Activated CD8-positive, alpha-beta memory T cell treated with anti-CD3 and anti-CD28 coated beads, Interleukin-2, amount 50 U/mL, for 24 hours (primary cell): ENCODE measurements around the gene PLEKHH1.

ENCODE experiments used
- DNase-seq: peaks from one replicate; pipeline ENCODE4 v3.0.0-alpha.2; 2020; ENCODE audit errors: extremely low read depth

The PLEKHH1 gene

DNA sequence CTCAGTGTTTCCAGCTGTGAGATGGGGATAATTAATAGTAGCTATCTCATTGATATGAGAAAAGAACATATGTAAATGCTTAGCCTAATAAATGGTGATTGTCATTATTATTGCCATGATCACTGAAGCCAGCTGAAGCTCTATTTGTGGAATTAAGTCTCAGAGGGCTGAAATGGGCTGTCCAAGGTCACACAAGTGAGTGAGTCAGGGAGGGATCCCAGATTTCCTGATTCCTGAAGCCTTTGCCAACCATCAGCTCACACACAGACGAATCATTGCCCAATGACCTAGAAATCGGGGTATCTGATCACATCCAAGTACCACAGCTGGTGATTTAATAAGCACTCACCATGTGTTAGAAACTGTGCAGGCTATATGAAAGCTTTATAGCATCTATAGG is 23.0 kb upstream of the PLEKHH1 start:
- no peak for DNase-seq

- no peak for DNase-seq
Observed at GRCh38 chr14:67510836-67511235, 22.3 kb upstream of the PLEKHH1 start.

DNA sequence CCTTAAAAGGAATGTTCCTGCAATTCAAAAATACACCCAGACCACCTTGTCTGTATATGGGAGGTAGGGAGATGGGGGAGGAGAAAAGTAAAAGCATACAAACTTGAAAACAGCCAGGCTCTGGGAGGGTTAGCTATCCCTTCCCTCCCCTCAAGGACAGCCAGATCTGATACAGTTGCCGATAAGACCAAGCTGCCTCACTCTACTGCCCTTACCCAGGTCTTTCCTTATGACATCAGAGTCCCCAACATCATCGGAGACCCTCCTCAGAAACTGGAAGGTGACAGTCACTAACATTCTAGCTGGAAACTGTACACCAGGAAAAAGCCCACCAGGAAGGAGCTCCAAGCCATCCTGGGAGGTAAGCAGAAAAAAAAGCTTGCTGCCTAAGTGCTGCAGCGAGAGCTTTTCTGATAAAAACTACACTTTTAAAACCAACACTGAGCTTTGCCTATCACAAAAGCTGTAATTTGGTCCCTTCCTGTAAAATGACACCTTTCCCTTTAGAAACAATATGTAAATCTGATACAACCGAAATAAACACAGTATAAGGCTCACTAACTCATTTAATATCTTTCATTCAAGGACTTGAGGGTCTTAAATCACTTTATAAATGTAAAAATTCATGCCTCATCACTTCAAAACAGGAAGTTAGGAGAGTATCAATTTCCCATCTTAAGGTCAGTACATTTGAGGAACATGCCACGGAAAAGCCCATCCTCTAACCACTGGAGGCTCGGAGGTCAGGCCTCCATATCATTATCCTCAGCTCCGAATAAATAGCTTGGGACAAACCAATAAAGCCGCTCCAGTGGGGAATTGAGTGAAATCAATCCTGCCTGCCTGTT is 20.4 kb upstream of the PLEKHH1 start:
- DNase-seq = no peak

DNA sequence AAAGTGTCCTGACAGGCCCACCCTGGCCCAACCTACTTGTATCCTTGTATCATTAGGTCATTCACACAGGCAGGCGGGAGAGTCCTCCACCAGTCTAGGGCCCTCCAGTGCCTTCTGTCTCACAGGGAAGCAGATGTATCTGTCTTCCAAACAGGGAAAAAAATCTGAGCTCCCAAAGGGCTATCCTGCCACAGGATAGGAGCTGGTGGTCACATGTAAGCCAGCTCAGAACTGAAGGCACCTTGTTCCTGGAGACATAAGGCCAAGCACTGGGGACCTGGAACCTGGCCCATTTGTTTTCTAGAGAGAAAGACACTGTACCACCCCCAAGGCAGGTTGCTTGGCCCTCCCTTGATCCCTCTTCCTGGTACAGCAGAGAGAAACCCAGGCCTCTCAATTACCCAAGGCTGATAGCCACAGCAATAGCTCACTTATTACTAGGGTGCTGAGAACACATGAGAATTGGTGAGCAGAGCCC is 19.4 kb upstream of the PLEKHH1 start:
- no peak for DNase-seq

DNA sequence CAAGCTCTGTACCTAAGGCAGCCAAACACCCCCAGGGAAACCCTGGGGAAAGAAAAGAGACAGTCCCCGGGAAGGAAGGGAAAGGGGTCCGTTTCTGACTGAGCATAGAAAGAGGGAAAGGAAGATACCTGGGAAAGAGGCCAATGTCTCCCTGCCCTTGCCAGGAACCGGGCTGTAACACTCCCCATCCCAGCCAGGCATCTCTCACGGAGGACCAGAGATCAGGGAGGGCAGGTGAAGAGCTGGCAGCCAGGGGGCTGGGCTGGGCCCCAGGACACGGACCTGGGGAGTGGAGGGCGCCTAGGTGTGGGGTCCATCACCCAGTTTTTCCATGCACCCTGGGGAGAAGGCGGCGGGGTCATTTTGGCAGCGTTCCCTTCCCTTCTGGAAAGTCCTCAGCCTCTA is 18.9 kb upstream of the PLEKHH1 start:
- DNase-seq = no peak

DNA sequence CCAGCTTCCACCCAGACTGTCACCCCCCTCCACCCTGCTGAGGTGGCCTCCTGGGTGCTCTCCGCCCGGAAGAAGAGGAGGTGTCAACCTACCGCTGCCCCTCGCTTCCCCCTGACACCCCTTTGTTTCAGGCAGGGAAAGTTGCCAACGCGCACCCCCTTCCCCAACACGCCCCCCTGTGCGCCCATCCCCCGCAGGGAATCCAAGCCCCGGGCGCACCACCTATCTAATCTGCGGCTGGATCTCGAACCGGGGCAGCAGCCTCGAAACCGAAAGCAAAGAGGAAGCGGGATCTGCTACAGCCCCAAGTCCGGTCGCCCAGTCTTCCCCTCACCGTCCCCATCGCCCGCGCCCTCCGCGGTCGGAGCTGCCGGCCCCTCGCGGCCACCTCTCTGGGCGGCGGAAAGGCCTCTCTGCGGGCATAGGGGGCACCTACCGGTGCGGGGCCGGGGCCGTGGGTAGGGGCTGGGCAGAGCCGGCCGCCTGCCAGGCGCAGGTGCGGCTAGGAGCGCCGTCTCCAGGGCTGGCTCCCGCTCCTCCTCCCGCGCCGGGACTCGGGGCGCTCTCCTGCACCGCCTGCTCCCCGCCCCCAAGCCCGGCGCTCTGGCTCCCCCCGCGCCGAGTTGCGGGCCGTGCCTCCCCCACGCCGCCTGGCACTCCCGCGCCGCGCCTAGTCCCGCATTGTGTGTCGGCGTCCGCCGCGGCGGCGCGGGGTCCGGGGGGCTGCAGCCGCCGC is 18.3 kb upstream of the PLEKHH1 start:
- DNase-seq = no peak

DNA sequence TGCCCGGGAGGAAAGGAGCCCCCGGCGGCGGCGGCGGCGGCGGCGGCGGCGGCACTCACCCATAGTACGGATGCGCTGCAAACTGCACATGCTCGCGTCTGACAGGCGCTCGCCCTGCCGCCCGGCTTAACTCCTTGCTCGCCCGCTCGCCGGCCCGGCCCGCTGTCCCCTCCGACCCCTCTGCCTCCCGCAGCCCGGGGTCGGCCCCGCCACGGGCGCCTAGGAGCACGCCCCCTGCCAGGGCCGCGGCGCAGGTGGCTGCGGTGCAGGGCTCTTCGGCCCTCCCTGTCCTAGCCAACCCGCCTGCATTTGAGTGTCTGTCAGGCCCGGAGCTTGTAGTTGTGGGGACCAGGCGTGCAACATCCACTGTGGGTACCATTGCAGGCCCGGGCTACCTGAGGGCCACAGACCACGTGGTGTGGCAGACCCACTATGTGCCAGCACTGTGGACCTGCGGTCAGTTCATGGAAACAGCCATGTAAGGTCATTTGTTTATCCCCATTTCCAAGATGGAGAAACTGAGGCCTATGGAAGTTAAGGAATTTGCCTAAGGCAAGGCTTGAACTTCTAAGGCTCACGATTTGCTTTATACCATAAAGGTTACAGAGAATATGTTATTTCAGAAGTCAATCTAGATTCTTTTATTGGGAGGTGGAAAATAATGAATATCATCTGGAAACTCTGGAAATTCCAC is 17.6 kb upstream of the PLEKHH1 start:
- no peak for DNase-seq

- no peak for DNase-seq
Observed at GRCh38 chr14:67516676-67517075, 16.4 kb upstream of the PLEKHH1 start.

DNA sequence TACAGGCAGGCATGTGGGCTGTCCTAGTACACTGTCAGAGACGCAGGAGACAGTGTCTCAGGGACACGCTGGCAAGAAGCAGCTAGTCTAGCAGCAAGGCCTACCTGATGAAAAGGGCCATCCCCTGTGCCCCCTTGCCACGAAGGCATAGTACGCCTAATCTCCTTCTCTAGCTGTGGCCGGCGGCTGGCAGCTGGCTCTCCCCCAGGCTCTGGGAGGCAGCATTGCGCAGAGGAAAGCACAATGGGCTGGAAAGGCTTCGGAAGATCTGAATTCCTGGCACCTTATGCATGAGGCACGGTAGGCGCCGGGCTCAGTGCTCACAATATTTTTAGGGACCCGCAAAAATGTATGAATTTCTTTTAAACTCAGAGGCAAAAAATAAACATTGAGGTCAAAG is 16.0 kb upstream of the PLEKHH1 start:
- DNase-seq = no peak

- DNase-seq = no peak
Observed at GRCh38 chr14:67519406-67519805, 13.7 kb upstream of the PLEKHH1 start.

GRCh38 chr14:67520482-67520881 is 12.6 kb upstream of the PLEKHH1 start:
- DNase-seq = no peak

GRCh38 chr14:67522270-67522669 is 10.8 kb upstream of the PLEKHH1 start:
- no peak for DNase-seq

DNA sequence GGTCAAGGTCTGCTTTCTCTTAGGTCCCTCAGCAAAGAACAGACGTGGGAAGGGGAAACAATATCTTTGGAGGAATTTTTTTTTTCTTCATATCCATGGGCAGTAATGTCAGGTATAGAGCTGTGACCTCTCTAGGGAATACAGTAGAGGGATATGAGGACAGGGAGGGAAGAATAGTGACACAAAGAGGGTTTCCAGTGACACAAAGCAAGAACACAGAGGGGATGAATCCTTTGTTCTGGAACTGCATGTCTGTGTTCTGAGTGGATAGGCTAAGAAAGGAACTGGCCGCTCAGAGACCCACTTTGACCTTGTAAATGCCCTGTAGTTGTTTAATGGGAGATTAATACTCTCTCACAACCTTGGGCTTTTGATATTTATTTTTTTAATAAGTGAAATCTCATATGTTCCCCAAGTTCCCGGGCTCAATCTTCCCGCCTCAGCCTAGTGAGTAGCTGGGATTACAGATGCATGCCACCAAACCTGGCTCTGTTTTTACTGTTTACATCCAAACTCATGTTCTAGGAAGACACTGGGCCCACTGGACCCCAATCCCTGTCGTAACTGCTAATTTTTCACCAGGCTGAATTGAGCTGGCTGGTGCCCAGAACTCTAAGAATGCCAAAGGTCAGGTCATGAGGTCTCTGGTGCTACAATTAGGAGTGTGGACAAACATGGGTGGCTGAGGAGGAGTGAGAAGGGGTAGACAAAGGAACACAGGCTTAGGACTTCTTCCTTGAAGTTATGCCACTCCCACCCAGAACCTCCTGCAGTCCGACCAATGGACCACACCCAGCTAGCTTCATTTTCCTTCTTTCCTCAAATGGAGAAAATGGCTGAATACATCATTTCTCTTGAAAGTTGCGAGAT is 9.1 kb upstream of the PLEKHH1 start:
- no peak for DNase-seq

- DNase-seq = no peak
Observed at GRCh38 chr14:67524634-67524963, 8.5 kb upstream of the PLEKHH1 start.

DNA sequence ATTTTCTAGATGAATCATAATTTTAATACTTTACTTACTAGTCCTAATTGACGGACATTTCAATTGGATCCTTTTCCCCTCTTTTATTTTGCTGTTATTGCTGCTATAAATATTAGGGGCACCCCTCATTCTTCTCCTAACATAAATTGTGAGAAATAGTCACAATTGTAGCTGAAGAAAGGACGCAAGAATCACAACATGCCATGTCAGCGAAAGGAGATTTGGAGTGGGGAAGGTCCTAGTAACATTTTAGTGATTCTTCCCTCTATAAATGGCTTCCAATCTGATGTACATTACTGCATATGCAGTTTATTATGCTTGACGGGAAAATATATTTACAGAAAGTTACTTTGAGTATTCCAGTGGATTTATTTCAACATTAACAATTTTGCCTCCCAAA is 7.7 kb upstream of the PLEKHH1 start:
- DNase-seq = no peak

GRCh38 chr14:67526181-67526580 is 6.9 kb upstream of the PLEKHH1 start:
- DNase-seq = no peak

DNA sequence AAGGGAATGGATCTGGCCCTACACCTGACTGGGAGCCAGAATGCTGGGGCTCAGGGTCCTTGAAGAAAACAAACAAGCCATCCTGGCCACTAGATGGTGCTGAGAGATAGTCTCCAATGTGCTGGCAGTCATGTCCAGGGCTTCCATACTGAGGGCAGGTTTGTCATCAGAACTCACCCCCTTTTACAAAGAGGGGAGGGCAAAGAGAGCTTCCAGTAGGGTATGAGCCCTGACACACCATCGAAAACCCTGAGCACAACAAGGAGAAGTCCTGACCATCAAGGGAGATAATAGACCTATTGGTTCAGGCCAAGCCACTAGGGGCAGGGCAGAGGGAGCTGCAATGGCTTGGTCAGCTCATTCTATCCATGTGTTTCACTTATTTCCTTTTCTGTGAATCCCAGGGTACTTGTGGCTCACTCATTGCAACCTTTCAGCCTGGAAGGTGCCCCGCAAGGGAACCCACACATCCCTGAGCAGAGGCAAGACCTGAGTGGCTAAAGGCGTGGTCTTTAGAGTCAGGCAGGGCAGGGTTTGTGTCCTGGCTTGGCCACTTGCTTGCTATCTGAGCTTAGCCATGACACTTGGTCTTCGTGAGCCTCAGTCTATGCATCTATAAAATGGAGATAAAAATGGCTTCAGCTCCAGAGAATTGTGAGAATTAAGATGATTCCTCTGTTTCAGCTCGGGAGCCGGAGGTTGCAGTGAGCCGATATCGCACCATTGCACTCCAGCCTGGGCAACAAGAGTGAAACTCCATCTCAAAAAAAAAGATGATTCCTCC is 6.2 kb upstream of the PLEKHH1 start:
- DNase-seq = no peak

- no peak for DNase-seq
Observed at GRCh38 chr14:67527756-67528155, 5.3 kb upstream of the PLEKHH1 start.

- DNase-seq = no peak
Observed at GRCh38 chr14:67528276-67528675, 4.8 kb upstream of the PLEKHH1 start.

- DNase-seq = no peak
Observed at GRCh38 chr14:67529947-67530935, 2.8 kb upstream of the PLEKHH1 start.
